Stimulated activated CD8-positive, alpha-beta memory T cell treated with anti-CD3 and anti-CD28 coated beads, Interleukin-15, amount 100 ng/mL, for 24 hours (primary cell): ENCODE data around the gene TRIM46.

Experiments used
- DNase-seq: peaks from one replicate; pipeline ENCODE4 v3.0.0-alpha.2; 2020; ENCODE audit warnings: low read depth

The TRIM46 gene, protein sequence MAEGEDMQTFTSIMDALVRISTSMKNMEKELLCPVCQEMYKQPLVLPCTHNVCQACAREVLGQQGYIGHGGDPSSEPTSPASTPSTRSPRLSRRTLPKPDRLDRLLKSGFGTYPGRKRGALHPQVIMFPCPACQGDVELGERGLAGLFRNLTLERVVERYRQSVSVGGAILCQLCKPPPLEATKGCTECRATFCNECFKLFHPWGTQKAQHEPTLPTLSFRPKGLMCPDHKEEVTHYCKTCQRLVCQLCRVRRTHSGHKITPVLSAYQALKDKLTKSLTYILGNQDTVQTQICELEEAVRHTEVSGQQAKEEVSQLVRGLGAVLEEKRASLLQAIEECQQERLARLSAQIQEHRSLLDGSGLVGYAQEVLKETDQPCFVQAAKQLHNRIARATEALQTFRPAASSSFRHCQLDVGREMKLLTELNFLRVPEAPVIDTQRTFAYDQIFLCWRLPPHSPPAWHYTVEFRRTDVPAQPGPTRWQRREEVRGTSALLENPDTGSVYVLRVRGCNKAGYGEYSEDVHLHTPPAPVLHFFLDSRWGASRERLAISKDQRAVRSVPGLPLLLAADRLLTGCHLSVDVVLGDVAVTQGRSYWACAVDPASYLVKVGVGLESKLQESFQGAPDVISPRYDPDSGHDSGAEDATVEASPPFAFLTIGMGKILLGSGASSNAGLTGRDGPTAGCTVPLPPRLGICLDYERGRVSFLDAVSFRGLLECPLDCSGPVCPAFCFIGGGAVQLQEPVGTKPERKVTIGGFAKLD

DNA sequence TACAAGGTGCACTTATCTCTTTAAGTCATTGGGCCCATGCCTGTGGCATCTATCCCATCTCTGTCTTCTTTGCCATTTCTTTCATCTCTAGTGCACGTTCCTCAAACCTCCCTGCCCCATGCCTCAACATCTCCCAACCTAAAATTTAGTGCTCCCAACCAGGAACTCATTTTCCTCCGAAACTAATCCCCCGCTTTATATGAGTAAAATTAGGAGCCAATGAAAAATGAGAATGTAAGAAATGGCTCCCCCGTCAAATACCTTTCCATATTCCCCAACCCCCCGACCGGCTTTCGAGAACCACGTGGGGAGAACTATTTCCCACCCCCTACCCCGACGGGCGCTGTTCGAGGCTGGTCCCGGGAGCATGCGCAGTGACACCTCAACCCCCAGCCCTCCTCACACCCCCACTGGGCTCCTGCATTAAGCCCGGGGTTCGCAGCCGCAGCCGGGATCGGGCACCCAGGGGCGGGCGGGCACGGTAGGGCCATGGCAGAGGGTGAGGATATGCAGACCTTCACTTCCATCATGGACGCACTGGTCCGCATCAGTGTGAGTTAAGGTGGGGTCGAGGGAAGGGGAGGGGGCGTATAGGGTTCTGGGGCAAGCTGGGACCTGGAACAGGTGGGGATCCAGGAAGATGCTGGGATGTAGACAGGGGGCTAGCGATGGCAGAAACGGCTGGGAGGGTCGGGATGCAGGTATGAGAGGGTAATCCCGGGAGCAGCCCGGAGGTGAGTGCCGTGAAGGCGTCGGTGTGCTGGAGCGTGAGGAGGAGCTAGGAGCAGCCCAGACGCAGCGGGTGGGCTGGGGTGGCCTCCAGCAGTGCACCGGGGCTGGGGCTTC lies at the start of gene TRIM46:
TRIM46 (plus strand) TSS at position 372 of the 846 bp plus-strand sequence; CDS start at position 490, 118 bp downstream.
- DNase-seq = no peak

DNA sequence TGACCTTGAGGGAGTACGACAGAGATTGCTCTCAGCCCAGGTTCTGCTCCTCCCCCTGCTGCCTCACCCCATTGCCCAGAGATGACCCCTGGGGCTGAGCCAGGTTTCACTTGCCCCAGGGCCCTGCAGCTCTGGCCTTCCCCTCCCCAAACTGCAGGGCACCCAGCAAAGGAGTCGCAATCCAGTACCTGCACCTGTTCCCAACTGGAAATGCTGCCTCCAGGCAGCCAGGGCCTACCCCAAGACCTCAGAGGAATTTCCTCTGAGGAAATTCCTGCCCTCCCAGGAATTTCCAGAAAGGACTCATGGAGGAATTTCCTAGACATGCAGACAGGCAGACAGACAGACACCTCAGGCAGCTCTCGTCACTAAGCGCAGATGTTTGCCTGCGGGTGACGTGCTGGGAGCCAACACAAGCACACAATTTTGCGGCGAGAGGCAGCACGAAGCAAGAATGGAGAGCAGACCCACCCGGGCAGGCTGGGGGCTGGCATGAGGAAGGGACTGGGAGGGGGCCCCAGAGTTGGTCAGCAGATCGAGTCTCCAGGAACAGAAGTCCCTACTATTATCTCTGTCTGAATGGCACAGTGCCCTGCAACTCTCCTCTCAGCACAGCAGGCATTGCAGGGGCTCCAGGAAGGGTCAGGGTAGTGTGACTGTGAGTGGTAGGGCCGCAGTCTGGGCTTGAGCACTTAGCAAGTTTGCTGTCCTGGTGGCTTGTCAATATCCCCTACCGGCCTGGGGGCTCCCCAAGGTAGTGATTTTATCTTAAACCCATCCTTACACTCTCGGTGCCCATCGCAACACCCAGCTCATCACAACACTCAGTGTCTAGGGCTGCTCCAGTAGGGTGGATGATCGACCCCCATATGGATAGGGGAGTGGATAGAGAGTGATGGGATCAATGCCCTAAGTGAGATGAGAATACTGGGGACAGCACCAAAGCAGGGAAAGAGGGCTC lies 48.9 kb upstream of the TRIM46 start:
- no peak for DNase-seq

DNA sequence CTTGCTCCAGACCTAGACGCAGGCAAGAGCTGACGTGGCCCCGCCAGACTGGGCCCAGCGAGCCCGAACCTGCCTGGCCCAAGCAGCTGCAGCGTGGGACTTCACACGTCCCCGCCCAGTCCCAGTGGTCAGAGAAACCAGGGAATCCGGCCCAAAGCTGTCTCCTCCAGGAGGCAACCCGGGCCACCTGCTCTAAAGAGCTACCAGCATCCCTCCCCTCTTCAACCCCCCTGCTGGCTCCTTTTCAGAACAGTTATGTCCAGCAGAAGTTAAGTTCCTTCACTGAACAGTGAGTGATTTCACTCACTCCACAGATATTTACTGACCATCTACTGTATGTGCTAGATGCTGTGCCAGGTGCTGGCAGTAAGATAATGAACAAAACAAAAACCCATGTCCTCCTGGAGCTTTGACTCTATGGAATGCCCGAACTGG lies 48.1 kb upstream of the TRIM46 start:
- no peak for DNase-seq

DNA sequence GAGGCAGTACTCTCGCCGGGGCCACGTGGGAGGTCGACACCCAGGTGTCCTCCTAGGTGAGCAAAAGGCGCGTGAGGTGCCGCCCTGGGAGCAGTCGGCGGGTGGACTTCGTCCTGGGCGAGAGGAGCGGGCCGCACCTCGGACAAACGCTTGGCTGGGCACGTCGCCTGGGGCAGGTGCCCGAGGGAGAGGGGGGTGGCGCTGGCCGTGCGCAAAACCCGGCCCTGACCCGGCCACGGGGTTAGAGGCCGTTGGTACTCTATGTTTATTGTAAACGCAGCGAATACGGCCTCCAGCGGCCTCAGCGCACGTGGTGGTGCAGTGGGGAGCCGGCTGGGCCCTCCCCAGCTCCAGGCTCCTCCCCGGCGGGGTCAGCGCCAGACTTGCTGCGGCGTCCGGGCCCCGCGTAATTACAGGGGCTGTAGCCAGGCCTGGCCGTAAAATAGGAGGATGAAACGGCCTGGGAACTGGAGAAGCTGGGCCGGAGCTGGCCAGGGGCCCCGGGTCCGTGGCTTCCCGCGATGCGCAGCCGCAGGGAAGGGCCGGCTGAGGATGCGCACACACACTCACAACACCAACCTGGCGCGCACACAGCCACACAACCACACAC lies 47.6 kb upstream of the TRIM46 start:
- DNase-seq = no peak

DNA sequence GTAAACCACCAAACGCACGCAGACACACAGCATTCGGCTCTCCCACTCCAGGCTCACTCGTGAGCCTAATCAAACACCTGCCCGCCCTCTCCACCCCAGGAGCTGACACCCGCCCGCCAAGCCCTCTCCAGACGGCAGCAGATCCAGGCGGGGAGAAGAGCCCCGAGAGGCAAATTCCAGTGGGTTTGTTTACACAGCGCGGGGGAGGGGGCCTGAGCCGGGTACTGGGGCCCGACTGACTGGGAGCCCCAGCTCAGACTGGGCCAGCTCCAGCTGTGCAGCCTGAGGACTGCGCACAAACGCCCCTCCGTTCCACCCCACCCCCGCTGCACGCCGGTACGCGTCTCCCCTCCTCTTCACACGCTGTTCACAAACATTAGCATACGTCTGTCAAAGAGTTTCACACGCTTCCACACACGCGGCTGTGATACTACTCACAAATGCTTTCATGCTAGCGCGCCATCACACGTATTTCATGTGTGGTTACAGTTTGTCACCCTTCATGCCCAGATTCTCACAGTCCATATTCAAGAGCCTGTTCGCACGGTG lies 47.0 kb upstream of the TRIM46 start:
- no peak for DNase-seq

DNA sequence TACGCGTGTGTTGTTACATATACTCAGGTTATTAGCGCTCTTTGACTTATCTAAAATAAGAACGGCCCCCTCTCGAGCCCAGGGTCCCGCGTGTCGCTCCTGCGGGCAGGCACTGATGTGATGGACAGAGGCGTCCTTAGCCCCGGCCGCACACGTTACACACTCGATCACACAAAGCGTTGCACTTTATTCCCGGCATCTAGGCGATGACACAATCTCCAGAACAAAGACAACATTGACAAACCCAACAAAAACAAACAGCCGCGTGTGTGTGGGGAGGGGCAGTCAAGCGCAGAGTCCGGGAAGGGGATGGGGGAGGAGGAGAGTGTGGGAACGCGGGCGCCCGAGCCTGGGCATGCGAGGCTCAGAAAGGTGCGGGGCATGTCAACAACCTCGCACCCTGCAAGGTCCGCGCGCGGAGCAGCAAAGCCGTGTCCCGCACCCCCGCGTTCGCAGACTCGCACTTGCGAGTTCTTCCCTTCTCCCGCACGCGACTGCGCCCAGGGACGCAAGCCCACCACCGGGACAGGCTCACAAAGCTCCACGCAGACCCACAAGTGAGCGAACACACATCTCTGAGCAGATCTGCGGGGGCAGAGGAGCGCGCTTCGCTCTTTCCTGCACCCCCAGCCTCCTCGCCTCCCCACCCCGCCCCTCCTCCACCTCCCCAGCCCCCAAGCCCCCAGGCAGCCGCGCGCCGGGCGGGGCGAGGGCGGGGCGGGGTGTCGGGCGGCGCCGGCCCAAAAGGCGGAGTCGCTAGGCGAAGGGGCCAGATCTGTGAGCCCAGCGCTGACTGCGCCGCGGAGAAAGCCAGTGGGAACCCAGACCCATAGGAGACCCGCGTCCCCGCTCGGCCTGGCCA lies 46.3 kb upstream of the TRIM46 start, which contains the start of gene EFNA1:
EFNA1 (plus strand) TSS at position 772 of the 862 bp plus-strand sequence. CDS start 102 bp downstream, outside the sequence.
- no peak for DNase-seq

DNA sequence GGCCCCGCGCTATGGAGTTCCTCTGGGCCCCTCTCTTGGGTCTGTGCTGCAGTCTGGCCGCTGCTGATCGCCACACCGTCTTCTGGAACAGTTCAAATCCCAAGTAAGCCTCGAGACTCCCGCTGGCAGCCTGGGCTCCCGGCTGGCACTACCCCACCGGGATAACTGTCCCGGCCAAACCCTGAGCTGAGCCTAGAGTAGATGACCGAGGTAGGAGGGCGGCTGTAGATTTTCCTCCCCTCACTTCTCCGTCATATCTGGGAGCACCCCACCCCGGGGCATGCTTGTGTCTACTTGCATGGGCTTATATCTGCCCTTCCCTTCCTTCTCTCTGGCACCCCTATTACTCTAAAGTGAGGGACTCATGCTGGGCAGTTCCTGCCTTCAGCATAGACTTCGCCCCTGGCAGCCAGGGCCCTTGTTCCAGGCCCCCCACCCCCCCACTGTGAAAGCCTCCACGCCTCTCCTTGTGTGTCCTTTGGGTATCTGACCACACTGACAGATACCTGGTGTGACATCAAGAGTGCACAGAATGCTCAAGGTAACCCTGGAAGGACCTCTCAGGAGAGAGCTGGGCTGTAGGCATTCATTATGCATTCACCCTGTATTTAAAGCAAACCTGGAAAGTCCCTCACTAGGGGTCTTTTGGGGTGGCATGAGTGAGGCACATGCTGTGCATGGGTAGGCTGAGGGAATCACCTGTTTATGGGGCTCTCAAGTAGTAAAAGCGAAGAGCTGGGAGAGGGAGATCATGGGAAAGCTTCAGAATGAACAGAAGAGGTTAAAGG lies 45.5 kb upstream of the TRIM46 start:
- no peak for DNase-seq

DNA sequence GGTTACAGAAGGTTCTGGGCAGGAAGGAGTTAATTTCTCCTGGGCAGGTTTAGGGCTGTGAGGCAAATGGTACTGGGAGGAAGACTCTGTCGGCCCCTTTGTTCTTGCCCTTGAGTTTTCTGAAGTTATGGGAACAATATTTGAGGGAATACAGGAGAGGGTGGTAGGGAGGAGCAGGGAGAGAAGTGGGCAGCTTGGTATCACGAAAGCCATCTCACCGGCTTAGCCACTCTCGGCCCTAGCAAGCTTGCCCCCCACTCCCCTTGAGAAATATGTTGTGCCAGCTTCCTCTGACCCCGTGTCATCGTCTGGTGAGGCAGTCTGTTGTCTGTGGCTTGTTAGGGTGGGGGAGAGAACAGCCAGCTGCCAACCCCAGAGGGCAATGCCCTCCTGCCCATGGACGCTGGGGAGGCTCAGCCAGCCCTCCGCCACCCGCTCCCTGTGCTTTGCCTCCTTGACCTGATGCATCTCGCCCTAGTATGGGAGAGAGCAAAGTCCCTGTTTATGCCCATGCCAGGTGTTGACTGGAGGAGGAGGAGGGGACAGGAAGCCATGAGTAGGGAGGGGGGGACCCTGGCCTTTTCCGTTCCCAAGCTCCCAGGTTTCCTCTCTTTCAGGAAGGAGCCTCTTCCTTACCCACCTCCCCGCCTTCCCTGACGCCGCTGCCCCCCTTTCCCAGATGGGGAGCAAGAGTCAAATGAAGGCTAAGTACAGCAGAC lies 44.7 kb upstream of the TRIM46 start:
- no peak for DNase-seq

DNA sequence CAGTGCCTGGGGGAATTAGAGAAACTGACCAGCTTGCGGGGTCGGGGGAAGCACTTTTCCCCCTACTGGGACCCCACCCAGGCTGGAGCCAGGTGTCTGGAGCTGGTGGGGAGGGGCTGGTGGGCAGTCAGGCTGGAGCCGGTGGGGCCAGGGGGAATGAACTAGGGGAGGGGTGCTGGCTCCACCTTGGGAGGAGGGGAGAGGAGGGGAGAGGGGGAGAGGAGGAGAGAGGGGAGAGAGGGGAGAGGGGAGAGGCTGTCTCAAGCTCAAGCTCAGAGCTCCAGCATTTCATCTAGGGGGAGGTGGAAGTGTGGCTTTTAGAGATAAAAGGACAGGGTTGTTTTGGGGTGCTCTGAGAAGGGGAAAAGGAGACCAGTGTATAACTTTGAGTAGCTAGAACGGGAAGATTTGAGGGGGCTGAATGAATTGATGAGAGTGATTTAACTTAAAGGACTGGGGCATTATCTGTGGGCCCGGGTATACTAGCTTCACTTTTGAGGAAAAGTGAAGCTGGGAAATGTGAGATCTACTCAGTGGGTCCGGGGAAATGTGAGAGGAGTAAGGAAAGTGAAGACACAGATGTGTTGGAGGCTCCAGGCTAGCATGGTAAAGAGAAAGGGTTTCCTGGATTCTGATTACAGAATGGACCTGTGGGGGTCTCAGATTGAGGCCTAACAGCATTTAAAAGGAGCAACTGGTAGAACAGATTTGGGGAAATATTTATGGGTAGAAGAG lies 43.2 kb upstream of the TRIM46 start:
- DNase-seq = no peak

DNA sequence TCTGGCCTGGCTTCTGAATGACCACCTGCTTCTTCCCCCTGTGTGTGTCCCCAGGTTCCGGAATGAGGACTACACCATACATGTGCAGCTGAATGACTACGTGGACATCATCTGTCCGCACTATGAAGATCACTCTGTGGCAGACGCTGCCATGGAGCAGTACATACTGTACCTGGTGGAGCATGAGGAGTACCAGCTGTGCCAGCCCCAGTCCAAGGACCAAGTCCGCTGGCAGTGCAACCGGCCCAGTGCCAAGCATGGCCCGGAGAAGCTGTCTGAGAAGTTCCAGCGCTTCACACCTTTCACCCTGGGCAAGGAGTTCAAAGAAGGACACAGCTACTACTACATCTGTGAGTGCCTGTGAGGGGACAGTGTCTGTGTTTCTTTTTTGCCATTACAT lies 42.4 kb upstream of the TRIM46 start:
- DNase-seq = no peak

DNA sequence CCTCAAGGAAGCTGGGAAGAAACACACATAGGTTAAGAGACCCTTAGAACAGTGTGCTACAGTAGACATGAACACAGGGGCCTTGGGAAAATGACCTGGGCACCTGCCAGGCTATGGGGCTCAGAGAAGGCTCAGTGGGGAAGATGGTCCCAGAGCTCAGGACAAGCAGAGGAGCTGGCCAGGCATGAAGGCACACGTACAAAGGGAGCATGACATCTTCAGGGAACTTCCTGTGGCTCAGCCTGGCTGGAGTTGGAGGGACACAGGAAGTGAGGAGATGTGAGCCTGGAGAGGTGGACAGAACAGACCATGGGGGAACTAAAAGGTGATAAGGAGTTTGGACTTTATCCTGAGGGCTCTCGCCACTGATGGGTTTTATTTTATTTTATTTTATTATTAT lies 41.8 kb upstream of the TRIM46 start:
- no peak for DNase-seq

DNA sequence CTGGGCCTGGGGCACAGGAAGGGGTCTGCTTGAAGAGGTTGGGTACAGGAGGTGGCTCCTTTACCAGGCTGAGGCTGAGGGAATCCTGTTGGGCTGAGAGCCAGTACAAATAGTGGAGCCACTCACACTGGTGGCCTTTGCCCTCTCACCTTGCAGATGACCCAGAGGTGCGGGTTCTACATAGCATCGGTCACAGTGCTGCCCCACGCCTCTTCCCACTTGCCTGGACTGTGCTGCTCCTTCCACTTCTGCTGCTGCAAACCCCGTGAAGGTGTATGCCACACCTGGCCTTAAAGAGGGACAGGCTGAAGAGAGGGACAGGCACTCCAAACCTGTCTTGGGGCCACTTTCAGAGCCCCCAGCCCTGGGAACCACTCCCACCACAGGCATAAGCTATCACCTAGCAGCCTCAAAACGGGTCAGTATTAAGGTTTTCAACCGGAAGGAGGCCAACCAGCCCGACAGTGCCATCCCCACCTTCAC lies 39.8 kb upstream of the TRIM46 start:
- no peak for DNase-seq

DNA sequence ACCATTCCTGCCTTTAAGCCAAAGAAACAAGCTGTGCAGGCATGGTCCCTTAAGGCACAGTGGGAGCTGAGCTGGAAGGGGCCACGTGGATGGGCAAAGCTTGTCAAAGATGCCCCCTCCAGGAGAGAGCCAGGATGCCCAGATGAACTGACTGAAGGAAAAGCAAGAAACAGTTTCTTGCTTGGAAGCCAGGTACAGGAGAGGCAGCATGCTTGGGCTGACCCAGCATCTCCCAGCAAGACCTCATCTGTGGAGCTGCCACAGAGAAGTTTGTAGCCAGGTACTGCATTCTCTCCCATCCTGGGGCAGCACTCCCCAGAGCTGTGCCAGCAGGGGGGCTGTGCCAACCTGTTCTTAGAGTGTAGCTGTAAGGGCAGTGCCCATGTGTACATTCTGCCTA lies 39.3 kb upstream of the TRIM46 start:
- no peak for DNase-seq

DNA sequence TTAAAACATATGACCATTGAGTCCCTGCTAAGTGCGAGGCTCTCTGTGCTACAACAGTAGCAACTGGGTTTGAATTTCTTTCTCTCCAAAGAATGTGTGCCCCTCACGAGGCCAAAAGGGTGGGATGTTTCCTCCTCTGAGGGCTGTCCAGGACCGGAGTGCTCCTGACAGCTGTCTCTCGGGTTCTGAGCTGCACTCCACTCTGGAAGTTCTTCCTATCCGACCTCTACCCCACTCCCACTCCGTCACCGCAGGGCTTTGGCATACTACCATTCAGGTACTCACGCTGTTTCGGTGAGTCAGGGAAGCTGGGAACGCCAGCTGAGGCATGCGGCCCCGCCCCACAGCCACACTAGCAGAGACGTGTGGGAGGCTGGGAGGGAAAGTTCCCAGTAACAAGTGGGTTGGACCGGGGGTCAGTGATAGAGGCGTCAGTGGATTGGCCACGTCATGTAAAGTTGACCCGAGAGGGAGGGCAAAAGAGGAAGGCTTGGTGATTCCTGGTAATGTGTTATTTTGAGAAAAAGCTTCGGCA lies 38.7 kb upstream of the TRIM46 start:
- DNase-seq = no peak

DNA sequence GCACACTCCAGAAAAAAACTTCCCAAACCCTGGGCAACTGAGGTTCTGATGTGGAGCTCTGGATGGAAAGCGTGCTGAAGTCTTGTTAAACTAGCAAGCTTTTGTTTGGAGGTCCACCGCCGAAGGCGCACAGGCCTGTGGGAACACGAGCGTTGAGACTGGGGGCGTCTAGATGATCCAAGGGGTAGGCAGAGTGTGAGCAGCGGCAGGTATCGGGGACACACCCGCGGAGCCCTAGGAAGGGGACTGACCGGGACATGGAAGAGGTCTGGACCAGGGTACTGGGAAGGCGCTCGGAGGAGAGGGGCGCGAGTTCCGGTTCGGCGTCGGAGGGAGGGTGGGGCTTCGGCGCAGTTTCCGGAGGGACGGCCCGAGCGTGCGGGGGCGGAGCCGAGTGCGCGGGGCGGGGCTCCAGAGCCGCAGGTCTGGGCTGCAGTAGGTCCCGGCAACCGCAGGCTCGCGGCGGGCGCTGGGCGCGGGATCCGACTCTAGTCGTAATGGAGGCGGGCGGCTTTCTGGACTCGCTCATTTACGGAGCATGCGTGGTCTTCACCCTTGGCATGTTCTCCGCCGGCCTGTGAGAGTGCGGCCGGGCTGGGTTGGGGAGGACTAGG lies 38.1 kb upstream of the TRIM46 start, which contains the start of gene SLC50A1:
SLC50A1 (plus strand) TSS at position 438 of the 614 bp plus-strand sequence; CDS start at position 498, 60 bp downstream.
- peak; percentile 87 for DNase-seq

DNA sequence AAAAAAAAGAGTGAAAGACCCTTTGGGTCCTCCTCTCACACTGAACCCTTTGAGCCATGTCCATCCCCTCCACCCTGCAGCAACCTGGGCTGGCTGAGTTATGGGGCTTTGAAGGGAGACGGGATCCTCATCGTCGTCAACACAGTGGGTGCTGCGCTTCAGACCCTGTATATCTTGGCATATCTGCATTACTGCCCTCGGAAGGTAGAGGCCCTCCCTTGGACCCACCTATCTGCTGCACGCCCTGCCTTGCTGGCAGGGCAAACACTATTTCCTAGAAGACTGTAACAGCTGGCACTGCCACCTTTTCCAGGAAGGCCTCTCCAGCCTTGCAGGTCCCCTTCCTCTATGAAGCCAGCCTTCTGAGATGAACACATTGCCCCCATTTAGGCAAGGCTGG lies 36.9 kb upstream of the TRIM46 start:
- no peak for DNase-seq
